Globus pallidus (tissue), 1 donor: ENCODE measurements around the gene CAPZA1.

Source experiments
- DNase-seq: peaks from one replicate; pipeline ENCODE4 v3.0.0-alpha.2; 2015; ENCODE audit warnings: low spot score

CAPZA1 gene

DNA sequence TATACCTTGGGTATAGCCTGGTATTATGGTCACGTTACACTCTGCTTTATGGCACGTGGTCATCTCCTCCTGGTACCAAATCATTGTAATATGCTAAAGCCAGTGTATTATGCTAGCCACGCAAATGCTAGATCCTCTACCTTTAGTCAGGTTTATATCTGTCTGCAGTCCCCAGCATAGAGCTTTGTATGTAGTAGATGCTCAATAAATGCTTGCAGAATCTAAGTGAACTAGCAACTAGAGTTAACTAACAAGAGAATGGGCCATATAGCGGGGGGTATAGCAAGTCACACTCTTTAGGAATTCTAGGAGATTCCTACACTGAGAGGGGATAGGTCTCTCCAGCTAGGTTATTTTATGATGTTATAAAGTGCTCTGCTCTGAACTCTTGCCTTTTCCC is 57.9 kb downstream of the CAPZA1 start:
- DNase-seq: no peak

DNA sequence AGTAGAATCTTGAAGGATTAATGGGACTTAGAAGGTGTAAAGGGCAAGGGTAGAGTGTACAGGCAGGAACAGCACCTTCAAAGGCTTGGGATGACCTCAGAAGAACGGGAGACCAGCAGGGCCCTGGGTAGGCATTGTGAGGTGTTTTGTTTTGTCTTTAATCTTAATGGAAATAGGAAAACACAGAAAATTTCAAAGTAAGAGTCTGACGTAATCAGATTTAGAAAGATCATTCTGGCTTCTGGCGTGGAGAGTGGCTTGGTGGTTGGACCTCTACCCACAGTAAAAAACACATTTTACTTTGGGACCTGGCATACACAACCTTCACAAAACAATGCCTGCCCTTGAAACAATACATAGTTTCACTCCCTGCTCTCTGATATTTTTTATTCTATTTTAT is 59.0 kb downstream of the CAPZA1 start:
- no peak for DNase-seq

DNA sequence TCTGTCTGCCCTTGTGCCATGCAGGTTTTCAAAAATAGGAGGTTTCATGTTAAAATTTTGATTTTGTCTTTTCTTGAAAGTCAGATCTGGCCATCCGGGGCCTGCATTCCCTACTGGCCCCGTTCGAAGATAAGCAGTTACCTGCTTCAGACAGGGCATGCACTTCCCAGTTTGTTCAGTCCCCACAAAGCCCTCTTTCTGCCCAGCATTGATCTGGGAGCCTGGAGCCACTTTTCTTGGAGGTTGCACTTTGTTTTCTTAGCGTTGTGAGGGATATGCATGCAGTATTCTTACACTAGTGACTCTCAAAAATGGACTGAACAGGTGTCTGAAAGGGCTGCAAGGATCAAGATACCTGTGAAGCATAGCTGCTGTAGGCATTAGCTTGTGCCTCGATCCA is 66.3 kb downstream of the CAPZA1 start:
- DNase-seq: no peak

DNA sequence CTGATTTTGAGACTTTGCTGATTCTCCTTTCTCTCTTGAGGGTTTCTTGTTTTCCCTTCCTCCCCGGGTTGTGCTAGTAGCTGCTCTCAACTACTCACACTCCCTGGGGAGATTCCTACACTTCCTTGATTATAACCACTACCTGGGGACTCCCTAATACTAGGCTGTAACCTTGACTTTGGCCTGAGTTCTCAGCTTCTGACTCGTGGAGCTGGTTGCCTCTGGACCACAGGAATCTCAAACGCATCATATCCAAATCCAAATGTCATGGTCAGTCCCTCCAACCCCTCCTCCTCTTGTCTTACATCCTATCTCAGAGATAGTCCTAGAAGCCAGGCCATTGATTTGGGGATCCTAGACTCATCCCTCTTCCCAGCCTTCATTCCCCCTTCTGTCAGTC is 66.8 kb downstream of the CAPZA1 start:
- no peak for DNase-seq

DNA sequence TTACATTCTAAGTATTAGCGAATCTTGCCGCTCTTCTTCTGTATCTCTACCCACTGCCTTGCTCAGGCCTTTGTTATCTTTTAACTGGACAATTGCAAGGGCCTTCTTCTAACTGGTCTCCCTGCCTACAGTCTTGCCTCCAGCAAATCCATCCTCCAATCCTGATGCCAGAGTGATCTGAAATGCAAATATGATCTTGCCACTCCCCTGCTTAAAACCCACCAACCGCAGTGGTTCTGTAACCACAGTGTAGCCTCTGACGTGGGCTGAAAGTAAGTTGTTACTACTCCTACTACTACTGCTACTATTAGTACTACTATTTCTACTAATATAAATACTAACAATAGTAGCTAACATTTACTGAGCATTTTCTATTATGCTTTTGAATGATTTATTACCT is 67.2 kb downstream of the CAPZA1 start:
- DNase-seq: no peak

DNA sequence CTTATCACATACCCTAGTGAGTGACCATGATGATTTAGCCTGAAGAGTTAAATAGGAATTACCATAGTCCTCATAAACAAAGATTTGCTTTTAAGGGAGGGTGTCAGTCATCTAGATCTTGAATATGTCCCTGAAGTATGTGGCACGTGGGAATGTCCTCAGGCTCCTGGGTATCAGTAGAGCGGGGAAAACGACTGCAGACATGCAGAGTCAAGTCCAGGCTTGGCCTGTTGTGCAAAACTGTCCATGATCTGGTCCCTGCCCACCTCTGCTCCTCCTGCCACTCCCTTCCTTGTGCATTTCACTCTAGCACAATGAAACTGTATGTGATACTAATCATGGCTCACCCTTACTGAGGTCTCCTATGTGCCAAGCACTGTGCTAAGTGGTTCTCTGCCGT is 67.7 kb downstream of the CAPZA1 start:
- DNase-seq: no peak

DNA sequence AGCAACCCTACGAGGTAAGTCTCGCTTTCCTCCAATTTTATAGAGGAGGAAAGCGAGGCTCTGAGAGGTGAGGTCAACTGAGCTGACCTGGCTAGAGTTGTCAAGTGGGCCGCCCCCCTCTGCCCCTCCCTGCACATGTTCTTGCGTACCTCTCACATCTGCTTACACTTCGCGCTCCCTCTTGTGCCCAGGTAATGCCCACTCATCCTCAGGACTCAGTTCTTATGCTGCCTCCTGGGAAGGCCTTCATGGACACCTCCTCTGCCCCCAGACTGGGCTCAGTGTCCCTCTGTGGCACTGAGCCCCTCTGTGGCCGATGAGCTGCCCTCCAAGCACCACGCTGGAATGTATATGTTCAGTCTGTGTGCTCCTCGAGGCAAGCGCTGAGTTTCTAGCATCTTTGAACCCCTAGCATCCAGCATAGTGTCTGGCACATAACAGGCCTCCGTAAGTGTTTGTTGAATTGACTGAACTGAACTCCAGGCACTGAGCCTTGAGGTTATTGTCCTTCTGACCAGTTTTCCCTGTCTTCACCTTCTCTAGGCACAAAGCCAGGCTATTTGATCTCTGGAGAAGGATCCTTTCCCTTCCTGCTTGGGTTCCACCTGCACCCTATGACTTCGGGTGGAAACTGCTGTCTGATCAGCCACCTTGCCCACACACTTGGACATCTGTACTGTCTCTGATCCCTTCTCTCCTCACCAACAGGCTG is 68.3 kb downstream of the CAPZA1 start:
- DNase-seq: no peak

DNA sequence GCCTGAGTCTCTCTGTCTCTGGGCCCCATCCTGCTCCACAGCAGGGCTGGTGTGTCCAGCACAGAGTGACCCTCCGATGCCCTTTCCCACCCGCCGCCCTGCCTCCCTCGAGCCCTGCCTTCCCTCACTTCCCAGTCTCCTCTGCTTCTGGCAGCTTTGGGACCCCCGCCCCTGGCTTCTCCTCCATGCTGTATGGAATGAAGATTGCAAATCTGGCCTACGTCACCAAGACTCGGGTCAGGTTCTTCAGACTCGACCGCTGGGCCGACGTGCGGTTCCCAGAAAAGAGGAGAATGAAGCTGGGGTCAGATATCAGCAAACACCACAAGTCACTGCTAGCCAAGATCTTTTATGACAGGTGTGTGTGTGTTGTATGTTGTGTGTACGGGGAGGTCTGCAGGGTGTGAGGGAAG is 69.2 kb downstream of the CAPZA1 start:
- no peak for DNase-seq

DNA sequence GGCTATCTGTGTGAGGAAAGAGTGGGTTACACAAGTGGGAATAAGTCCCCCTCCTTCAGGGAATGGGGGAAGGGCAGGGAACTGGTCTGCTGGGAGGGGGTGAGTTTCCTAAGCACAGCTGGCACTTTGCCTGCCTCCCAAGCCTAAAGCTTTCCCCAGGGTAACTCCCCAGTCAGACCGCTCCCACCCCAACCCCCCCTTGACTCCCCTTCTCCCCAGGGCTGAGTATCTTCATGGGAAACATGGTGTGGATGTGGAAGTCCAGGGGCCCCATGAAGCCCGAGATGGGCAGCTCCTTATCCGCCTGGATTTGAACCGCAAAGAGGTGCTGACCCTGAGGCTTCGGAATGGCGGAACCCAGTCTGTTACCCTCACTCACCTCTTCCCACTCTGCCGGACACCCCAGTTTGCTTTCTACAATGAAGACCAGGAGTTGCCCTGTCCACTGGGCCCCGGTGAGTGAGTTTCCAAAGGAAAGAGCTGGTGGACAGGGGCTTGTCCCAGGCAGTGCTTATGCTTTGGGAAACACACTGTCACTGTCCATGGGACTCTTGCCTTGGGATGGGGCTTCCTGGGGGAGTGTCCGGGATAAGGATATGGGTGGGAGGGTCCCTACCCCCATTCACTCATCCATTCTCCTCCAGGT is 69.7 kb downstream of the CAPZA1 start:
- DNase-seq: no peak

DNA sequence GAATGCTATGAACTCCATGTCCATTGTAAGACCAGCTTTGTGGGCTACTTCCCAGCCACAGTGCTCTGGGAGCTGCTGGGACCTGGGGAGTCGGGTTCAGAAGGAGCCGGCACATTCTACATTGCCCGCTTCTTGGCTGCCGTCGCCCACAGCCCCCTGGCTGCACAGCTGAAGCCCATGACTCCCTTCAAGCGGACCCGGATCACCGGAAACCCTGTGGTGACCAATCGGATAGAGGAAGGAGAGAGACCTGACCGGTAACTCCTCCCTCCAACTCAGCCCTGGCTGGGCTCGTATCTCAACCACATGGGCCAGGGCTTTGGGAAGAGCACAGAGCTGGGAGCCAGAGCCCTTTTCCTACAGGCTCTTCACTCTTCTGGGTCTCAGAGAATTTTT is 70.2 kb downstream of the CAPZA1 start:
- no peak for DNase-seq

- no peak for DNase-seq
Observed at GRCh38 chr1:112692681-112693080, 73.0 kb downstream of the CAPZA1 start.

DNA sequence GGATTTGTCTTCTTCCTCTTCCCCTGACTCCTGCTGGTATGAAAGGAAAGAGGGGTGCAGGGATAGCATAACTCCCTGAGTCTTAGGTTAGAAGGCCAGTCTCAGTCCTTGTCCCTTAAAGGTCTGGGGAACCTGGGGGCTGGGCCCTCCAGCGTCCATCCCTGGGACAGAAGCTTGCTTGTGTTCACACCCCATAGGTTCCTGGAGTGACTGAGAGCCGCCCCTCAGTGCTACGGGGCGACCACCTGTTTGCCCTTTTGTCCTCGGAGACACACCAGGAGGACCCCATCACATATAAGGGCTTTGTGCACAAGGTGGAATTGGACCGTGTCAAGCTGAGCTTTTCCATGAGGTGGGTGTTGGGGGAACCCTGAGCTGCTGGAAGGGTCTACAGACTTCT is 74.2 kb downstream of the CAPZA1 start:
- DNase-seq: no peak

GRCh38 chr1:112694363-112694929 is 74.8 kb downstream of the CAPZA1 start:
- no peak for DNase-seq

DNA sequence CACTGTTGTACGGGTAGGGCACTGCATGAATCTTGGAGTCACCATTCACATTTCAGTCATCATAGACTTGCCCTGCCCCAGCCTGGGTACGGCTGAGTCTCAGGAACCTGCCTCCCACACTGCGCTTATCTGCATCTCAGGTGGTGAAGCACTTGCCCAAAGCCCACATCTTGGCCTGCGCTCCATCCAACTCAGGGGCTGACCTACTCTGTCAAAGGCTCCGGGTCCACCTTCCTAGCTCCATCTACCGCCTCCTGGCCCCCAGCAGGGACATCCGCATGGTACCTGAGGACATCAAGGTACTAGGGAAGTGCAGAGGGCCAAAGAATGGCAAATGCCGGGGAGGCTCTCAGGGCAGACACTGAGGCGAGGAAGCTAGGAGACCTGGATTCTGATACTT is 75.6 kb downstream of the CAPZA1 start:
- DNase-seq: no peak

DNA sequence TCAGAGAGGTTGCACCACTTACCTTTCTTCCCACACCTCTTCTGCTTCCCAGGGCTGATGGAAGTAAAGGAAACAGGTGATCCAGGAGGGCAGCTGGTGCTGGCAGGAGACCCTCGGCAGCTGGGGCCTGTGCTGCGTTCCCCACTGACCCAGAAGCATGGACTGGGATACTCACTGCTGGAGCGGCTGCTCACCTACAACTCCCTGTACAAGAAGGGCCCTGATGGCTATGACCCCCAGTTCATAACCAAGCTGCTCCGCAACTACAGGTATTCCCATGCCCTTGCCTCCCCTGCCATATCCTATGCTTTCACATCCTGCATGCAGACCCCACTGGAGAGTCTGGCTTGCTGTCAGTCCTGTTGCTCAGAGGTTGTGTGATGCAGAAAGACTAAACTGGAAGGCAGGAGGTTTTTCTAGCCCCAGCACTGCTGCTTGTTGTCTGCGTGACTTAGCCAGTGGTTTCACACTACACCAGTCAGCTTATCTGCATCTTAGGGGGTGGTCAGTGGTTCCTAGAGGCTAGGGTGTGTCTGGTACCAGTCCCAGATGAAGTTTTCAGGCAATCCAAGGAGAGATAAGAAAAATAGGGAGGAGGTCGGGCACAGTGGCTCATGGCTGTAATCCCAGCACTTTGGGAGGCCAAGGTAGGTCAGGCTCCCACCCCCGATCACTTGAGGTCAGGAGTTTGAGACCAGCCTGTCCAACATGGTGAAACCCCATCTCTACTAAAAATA is 77.1 kb downstream of the CAPZA1 start:
- no peak for DNase-seq

DNA sequence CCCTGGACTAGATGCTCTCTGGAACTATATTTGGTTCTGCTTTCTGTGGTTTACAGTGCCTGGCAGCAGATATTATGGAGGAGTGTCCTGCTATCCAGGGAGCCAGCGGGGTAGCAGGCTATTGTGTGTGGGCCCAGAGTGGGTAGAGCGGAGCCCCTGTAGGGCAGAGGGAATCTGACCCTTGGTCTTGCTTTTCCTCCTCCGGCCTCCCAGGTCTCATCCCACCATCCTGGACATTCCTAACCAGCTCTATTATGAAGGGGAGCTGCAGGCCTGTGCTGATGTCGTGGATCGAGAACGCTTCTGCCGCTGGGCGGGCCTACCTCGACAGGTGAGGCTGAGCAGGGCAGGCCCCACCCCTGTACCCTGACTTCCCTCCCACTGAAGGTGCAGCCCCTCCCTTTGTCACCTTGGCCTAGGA is 78.2 kb downstream of the CAPZA1 start:
- no peak for DNase-seq

- no peak for DNase-seq
Observed at GRCh38 chr1:112698366-112699310, 79.0 kb downstream of the CAPZA1 start.

GRCh38 chr1:112699425-112700144 is 80.0 kb downstream of the CAPZA1 start:
- no peak for DNase-seq

DNA sequence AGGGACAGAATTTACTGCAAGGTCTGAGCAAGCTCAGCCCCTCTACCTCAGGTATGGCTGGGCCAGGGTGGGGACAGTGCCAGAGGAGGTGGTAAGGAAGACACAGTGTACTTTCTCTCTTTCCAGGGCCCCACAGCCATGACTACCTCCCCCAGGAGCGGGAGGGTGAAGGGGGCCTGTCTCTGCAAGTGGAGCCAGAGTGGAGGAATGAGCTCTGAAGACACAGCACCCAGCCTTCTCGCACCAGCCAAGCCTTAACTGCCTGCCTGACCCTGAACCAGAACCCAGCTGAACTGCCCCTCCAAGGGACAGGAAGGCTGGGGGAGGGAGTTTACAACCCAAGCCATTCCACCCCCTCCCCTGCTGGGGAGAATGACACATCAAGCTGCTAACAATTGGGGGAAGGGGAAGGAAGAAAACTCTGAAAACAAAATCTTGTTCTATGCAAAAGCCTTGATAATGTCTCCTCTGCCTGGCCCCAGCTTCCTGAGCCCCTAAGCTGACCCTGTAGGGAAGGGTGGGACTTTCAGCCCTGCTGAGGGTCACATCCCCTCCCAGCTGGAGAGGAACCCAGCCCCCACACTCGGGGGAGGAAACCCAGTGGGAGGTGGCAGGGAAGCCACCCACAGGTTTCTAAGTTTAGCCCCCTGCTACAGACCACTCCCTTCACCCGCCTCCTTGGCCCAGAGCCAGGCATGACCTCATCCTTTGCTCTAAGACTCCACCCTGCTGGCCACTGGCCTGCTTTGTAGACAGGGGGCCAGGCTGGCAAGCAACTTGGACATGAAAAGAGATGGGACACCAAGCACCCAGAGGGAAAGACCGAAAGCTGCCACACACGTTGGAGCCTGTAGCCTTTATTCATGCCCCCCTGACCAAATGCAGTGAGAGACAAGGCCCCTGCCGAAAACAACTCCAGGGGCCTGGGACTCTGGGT is 80.9 kb downstream of the CAPZA1 start:
- peak; percentile 95 for DNase-seq
